Activated CD4-positive, alpha-beta T cell treated with anti-CD3 and anti-CD28 coated beads, Interleukin-2, Interleukin-6, amounts not matched to agents 100 ng/mL and 50 ng/mL, durations not matched to agents 16 hours and 8 hours (primary cell): ENCODE measurements around the gene PRSS2.
A peak's percentile ranks its signal among the peaks of the same experiment; 100 is the strongest.

Experiments used
- DNase-seq: peaks from one replicate; pipeline ENCODE4 v3.0.0-alpha.2; 2020

The PRSS2 gene

GRCh38 chr7:142804728-142805207, 34.0 kb downstream of the PRSS2 start:
- peak; percentile 50 for DNase-seq

DNA sequence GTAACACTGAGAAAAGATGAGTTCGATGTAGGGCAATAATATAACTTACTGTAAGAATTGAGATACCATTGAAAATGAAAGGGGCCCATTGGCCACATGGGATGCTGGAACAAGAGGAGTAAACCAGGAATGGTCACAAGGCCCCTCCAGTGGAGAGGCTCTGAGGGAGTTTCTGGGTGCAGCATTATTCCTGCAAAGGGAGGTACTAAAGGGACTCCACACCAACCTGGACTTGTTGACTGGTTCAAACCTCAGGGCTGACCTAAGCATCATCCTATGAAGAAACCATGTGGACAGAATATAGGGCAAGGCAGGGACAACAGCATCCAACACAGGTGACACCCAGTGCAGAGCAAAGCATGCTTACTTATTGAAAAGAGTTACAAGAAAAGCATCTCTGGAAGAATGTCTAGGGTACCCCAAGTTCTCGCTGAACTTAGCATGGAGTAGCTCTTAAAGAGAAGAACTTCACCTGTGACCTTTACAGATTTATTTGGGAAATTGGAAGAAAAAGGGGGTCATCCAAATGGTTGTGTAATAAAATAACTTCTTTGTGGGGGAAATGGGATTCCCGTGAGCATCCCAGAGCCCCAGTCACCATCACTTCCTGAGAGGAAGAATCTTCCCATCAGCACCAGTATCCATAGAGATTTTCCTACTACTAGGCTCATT, 34.7 kb downstream of the PRSS2 start:
- no peak for DNase-seq

DNA sequence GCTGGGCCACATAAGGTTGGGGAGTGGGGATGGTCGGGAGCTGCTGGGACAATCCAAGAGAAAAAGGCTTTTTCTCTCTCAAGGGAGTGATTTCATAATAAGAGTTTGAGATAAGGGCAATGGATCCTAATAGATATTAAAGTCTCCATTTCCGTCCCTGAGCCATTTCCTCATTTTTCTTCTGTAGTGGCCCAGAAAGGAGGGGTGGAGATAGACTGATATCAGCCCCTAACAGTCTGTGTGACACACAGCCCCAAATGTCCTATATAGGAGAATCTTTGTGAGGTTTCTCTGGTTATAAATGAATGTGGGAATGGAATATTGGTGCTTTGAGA, 35.2 kb downstream of the PRSS2 start:
- DNase-seq = no peak

GRCh38 chr7:142806957-142807356, 36.2 kb downstream of the PRSS2 start:
- DNase-seq = no peak

DNA sequence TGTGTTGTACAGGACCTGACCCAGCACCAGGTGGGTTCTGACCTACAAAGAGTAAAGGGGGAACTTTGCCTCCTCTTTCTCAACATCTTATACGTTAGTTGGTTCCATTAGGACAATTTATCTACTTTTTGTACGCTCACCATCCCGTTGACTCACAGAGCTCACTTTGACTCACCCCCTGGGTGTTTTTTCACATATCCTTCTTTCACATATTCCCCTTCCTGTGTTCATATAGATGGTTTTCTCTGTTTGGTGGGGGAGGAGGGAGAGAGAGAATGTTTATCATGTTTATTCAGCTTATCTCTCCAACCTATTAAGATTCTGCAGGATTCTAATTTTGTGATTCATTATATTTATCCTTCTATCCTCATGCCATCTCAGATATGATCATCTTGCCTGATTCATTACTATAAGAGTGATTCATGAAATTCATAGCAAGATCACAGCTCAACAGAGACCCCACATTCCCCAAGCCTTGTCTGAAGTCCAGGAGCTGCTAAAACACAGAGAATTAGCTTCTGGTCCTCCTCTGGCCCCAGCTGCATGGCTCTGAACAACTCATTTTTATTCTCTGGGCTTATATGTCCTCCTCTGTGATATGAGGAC, 37.2 kb downstream of the PRSS2 start:
- DNase-seq = peak; percentile 89

DNA sequence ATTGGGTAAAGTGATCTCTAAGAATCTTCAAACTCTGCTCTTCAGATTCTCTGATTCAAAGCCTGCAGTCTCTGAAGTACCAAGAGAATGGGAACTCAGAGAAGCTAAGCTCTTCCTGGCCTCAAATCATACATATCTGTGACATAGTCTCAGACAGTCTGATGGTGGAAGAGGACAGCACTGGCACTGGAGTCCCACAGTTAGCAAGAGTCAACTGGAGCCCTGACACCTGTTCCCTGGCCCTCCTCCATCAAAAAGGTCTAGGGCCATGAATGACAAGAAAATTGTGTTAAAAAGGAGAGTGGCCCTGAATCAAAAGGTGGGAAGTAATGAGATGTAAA, 37.7 kb downstream of the PRSS2 start:
- DNase-seq = no peak

- peak; percentile 97 for DNase-seq
These were observed 38.2 kb downstream of the PRSS2 start for GRCh38 chr7:142808802-142809583.

GRCh38 chr7:142809671-142810070, 38.9 kb downstream of the PRSS2 start:
- DNase-seq = no peak

DNA sequence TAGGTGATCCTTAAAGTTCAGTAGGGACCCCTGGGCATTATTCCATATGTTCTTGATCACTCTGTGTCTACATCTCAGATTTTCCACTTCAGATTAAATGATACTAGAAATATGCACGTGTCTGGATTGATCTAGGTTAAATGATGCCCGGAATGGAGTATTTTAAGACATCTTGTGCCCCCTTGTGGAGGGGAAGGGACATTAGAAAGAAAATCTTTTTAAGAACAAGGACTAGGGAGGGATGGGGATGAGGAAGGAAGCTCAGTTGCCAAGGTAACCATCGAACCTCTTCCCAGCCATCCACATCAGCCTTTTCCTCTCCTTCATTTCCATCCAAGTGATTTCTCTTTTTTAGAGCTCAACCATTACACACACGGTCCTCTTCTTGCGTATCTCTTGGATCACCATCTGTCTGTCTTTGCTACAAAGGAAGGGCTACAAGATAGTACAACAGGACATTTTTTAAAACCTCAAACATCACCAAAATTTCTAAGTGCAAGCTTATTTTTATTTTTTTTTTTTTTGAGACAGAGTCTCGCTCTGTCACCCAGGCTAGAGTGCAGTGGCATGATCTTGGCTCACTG, 40.5 kb downstream of the PRSS2 start:
- peak; percentile 82 for DNase-seq

DNA sequence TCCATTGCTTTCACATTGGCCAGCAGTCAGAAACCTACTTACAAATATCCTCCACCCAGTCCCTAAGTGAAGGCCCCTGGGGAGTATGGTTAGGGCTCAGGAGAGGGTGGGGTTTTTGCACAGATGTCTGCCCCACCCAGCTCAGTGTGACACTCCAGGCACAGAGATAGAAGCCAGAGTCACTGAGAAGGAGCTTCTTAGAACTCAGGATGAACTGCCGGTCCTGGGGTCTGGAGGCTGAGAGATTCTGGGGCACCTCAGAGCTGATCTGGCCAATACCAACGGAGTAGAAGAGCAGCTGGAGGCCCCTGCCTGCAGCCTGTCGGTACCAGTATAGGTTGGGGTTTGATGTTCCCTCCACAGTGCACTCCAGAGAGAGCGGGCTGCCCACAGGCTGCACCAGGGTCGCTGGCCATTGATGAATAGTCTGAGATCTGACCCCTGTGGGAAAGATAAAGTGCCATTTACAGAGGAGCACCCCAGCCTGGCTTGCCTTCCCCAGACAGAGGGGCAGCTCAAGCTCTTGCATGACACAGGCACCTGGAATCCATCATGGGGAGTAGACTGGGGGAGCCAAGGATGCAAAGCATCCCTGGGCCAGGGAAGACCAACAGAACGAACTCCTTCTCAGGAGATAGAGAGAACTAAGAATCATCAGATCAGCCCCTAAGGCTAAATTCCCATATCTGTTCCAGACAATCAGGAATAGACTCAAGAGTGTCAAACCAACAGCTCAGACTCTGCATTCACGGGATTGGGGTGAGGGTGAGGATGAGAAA, 41.9 kb downstream of the PRSS2 start:
- no peak for DNase-seq

DNA sequence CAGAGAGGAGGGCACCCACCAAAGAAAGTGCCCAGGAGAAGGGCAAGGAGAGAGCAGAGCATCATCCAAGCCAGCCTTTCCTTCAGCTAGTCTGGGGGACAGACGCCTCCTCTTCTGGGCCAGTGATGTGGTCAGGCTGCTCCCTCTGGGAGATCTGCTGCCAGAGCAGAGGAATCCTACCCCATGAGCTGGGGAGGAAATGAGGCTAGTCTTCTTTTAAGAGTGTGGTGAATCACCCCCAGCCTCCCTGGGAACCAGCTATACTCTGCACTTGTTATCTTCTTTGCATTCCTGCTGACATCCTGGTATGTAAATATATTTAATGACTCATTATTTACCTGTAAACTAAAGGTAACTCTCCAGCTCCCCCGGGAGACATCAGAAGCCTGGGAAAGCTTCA, 42.5 kb downstream of the PRSS2 start:
- DNase-seq = no peak

- DNase-seq = no peak
These were observed 42.9 kb downstream of the PRSS2 start for GRCh38 chr7:142813699-142814098.

GRCh38 chr7:142814451-142814850, 43.7 kb downstream of the PRSS2 start:
- DNase-seq = no peak

DNA sequence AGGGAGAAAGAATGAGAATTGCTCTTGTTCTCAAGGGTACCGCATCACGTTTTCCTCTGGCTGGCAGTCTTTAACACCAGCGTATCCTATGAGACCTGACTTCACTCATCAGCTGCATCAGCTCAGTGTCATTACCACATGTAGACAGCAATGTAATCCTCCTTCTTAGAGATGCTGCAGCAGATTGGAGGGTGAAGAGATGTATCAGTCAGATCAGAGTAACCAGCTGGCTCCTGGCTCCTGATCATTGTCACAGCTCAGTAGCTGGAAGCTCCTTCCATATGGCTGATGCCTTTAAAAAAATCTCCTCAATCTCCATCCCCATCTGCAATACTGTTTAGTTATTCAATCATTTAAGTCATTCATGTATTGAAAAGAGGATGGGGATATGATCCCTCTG, 44.4 kb downstream of the PRSS2 start:
- DNase-seq = no peak

DNA sequence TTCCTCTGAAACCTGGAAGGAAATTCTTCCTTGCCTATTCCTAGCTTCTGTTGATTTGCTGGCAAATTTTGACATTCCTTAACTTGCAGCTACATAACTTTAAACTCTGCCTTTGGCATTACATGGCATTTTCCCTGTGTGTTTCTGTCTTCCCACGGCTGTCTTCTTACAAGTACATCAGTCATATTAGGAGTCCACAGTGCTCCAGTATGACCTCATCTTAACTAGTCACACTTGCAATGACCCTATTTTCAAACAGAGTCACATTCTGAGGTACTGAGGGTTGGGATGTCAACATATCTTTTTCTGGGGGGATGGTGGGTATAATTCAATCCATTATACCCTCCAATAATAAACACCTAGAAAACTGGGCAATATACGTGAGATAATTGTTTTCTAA, 46.7 kb downstream of the PRSS2 start:
- no peak for DNase-seq

DNA sequence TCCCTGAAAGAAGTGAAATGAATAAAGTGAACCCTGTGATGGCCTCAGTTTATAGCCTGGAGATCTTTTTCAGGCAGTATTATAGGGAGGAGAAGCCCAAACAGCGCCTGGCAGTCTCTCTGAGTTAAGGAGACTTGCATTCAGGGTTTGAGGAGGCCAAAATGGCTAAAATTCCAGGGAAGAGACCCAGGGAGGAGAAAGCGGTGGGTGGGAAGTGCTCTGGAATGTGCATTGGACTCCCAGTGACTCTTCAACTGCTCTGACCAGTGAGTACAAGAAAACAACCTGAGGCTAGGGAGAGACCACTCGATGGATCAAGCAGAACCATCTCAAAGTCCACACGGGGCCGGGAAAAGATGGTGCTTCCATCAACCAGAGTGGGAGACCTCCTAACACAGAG, 48.8 kb downstream of the PRSS2 start:
- no peak for DNase-seq

DNA sequence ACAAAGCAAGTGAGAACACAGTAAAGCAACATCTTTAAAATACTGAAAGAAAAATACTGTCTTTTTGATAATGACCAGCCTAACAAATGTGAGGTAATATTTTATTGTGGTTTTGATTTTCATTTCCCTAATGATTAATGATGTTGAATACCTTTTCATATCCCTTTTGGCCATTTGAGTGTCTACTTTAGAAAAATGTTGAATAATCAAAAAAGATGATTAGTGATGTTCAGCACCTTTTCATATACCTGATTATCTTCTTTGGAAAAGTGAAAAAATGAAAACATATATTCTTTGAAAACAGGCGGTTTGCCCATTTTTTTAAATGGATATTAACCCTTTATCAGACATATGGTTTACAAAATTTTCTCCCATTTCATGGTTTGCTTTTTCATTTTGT, 51.9 kb downstream of the PRSS2 start:
- DNase-seq = no peak
